HG03045 (cell line): ENCODE data around the gene SORT1.
"Not testable (repeated sequence)": the region's sequence is repeated elsewhere in the genome, so short reads cannot be mapped to it uniquely, and the experiment has no call there.

Experiments
- ATAC-seq: cut with Tn5 transposase; IDR thresholded peaks from one replicate; pipeline ENCODE4 v1.9.1; 2021; ENCODE audit warnings: mild to moderate bottlenecking, moderate library complexity; ENCODE audit not compliant: unreplicated experiment

Gene SORT1

DNA sequence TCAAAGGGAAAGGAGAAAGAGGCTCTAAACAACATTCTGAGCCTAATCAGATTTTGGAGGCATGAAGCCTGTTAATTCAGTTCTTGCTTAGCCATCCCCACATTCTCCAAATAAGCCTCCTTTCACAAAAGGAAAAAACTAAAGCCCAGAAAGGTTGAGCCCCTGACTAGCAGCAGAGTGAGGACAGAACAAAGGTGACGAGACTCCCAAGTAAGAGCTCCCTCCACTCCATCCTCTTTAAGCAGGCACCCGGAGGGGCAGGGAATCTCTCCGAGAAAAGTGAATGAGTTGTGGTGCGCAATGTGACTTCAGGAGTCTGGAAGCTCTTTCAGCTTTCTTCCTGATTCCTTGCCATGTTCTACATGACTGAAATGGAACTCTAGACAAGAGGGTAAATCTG, 47.5 kb downstream of the SORT1 start:
- ATAC-seq = no peak

DNA sequence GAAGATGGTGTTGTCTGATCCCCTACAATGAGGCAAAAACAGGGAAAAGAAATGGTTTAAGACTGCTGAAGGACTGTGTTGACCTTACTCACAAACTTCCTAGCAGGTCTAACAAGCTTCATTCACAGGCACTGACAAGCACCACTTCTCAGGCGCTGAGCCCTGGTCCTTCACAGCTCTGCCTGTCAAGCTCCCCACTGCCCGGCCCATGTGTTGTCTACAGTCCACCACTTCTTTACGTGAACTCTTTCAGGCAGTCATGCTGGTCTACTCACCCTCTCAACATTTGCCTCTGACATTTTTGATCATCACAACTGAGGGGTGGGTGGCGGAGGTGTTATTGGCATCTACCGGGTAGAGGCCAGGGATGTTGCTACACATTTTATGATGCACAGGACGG, 50.2 kb downstream of the SORT1 start:
- no peak for ATAC-seq

DNA sequence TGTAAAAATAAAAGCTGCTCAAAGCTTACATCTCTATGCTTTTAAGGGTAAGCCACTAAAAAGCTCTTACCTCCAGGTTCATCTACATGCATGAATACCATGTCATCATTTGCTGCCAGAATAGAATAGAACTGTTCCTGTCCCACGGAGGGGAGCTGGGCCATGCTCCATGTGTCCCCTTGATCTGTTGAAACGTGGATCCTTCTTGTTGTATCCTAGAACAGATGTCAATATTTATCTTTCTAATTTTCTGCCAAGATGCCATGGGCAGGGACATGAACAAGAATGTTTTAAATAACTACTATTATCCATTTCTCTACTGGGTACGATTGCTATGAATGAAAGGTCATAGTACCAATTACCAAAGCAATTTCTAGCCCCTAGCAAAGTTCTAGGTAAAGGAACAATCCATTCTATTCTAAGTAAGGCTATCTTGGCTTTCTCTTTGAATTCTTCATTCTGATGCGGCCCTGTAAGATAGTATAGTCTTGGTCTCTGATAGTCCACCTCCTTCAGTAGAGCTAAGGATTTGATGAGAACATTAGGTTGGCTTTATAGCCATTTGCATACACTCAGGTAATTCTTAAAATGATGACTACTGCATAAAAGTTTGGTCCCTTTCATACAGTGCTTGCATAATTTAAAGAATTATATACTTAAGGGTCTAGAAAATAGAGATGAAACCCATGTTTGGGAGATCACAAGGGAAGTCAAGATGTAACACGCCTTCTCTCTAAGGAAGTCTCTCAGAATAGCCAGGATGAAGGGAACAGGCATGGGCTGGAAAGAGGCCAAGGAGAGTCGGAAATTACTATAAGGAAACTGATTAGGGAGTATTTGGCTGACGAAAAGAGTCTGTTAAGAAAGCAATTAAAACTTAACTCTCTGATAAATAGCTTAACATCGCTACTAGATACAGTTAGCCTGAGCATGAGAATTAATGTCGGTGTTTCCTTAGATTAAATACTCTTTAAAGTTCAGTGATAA, 55.5 kb downstream of the SORT1 start:
- no peak for ATAC-seq

DNA sequence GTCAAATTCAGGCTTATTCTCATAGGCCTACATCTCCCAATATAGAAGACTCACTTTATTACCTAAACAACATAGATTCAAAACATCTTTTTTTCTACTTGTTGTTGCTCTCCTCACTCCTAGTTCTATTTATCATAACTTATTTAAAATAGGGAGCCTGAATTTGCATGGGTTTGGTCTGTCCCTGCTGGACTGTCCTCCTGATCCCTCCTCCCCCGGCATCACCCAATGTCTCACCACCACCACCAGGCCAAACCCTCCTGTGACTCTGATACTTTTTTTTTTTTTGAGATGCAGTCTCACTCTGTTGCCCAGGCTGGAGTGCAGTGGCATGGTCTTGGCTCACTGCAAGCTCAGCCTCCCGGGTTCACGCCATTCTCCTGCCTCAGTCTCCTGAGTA, 59.1 kb downstream of the SORT1 start:
- no peak for ATAC-seq

DNA sequence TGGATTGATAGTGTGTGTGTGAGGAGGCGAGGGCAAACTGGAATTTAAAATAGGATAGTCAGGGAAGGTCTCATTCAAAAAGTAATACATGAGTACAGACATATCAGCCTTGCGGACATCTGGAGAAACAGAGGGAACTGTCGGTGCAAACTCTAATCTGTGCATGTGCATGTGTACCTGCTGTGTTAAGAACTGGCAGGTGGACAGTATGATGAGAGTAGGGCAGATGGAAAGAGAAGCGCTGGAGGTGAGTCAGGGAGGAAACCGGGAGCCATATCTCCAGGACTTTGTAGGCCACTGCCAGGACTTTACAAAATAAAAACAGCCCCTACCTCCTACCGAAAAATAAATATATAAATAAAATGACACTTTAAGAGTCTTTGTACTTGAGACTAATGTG, 59.6 kb downstream of the SORT1 start:
- ATAC-seq = no peak

DNA sequence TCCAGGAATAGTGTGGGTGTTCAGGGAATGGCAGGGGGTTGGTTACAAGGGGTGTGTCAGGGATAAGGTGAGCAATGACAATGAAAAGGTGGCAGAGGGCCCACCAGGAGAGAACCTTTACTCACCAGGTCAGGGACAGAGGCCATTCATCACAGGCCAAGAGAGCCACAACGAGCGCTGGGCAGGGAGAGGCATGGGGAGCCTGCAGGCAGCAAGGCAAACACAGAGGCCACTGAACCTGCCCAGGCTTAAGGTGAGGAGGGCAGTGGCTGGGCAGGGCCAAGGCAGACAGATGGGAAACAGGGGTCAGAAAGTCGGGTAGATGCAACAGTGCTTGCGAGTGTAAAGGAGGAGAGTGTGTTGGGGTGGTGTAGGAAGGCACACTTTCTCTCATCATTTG, 62.6 kb downstream of the SORT1 start:
- ATAC-seq = no peak

DNA sequence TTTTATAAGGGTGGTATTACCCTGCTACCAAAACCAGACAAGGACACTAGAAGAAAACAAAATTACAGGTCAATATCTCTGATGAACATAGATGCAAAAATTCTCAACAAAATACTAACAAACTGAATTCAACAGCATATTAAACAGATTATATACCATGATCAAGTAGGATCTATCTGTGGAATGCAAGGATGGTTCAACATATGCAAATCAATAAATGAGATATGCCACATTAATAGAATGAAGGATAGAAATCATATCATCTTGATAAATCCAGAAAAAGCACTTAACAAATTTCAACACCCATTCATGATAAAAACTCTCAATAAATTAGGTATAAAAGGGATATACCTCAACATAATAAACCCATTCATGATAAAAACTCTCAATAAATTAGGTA, 66.6 kb downstream of the SORT1 start:
- no peak for ATAC-seq

DNA sequence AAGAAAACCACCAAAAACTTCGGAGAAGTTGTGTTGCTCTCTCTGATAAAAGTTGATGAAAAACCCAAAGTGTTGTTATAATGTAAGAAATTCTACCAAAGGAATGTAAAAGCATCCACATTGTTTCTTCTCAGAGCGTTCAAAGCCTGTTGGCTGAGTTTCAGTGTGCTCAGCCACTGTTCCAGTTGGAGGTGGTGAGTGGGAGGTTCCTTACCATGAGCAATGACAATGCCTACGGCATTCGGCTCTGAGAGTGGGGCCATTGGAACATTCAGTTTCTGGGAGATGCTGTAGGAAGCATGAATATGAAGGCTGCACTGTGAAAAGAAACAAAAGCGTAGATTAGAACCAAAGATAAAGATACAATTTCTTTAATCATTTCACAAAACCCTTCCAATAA, 70.4 kb downstream of the SORT1 start:
- no peak for ATAC-seq

DNA sequence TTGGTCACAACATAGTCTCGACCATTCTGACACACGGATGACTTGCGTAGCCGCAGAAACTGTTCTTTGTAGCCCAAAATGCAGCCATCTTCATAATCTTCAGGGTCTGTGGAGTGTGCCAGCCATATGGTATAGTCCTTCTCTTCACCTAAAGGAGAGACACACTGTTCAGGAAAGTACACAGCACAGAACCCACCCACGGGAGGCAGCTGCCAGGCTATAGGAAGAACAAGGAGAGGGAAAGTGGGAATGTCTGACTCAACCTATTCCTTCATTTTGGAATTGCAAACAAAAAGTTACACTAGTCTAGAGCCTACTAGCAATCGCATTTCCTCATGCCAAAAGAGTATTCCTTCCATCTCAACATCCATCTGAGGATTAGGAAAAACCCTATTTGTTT, 74.7 kb downstream of the SORT1 start:
- no peak for ATAC-seq

DNA sequence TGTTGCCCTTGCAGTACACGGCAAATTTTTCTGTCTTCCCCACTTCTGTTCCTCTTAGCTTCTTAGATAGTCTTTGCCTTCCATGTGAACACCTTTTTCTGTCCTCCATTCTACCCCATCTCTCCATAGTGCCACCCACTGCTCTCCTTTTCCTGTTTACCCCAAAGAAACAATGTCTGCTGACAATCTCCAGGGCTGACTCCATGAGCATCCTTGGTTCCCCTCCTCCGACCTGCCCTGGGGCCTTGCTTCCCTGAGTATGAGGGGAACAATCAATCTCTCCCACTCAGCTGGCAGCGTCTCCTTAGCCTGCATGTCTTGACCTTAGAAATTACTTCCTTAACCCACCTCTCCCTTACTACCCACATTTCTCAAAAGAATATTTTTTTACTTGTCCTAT, 78.6 kb downstream of the SORT1 start:
- ATAC-seq = no peak

DNA sequence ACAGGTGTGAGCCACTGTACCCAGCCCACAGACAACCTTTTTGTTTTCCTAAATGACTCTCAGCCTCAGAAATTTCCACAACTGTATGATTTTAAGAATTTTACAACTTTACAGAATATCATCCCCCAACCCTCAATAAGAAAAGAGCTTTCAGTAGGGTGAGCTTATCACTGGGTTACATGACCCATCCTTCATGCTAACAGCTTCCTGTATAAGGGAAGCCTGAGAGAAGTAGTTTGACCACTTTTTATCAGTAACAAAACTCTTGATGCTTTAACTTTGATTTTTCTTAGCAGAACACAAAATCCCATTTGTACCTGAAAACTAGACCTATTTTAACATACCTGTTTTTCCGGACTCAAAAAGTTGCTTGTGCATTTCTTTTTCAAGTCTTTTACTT, 81.2 kb downstream of the SORT1 start:
- no peak for ATAC-seq

DNA sequence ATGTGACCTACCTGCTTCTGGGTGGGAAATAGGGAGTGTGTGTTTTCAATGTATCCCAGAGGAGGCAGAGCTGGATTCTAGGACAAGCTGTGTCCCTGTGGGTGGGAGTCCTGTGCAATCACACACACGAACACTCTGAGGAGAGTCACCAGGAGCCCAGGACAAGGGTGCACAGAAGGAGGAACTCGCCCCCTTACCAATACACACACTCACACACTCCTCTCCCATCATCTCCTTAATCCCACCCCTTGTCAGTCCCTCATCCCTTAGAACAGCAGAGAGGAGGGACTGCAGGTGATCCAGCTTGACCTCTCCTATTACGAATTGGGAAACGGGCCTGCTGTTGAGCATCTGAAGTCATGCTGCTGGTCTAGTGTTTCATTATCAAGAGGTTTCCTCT, 82.4 kb downstream of the SORT1 start:
- ATAC-seq = no peak

DNA sequence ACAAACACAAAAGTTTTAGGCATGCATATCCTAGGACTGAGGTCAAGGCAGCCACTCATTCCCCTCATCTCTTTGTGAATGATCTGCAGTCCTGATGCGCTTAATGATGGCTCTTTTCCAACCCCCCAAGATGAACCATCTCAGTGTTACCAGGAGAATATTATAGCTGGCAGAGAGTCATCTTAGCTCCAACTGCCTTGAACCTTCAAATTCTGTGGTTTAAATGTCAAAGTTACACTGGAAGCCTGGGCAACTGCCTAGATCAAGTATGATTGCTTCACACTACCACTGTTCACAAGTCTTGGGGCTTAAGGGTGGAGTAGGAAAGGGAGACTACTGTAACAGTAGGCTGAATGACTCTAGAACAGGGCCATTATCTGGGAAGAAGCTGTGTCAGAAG, 82.9 kb downstream of the SORT1 start:
- no peak for ATAC-seq

DNA sequence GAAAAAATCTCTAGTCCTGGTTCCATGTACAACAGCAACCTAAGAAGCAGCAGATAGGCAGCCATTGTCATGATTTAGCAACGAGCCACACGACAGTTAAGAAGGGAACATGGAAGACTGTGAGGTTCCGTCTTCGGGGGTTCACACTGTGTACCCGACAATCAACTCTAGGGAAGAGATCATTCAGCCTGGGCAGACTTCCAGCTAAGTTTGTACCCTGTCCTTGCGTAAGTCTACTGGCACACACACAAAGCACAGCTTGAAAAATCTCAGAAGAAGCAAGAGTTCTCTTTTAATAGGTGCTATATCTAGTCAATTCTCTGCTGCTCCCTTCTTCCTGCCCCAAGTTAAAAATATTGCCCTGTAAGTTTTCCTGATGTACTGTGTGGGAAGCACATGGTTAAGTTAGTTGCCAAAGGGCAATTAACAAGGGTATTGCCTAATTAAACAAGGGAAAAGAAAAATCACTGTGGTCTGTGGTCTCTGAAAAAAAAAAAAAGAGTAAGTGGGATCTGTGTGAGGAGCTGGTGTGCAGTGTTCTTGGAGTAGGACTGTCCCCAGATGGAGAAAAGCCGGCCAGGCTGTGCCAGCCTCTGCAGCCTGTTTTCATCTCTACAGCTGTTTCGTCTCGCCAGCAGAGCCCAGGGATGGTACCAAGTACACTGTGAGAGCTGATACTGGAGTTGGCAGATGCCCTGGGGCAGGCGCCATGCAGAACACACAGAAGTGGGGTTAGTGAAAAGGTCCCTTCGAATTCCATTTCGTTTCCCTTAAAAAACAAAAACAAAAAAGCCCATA, 84.5 kb downstream of the SORT1 start:
- no peak for ATAC-seq

DNA sequence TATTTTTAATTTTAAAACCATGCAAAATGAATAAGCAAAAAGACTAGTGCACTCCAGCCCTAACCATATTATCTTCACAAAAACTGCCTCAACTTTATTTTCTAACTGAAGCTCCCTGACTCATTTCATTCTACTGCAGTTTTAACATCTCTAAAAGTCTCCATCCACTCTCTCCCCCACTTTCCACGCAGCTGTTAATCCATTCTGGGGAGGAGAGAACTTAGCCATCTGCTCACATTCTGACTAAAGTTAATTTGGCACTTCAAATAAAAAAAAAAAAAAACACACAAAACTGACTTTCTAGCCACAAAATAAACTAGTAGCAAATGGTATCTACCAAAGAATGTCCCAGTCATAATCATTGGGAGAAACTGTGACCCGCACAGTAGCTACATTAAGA, 85.5 kb downstream of the SORT1 start:
- no peak for ATAC-seq

DNA sequence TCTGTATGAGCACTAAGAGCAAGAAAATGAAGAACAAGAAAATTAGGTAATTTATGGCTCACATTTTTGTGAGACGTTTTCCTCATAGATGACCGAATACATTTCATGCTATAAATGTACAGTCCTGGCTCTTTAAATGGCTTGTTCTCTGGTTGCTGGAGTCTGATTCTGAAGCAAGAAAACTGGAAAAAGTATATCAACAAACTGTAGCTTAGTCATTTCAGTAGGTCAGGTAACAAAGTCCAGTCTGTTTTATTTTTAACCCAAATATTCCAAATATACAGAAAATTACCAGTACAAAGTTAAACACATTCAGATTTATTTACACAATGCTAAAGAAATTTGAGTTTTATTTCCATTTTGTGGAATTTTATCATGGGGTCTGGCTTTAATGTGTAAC, 88.4 kb downstream of the SORT1 start:
- ATAC-seq = no peak

DNA sequence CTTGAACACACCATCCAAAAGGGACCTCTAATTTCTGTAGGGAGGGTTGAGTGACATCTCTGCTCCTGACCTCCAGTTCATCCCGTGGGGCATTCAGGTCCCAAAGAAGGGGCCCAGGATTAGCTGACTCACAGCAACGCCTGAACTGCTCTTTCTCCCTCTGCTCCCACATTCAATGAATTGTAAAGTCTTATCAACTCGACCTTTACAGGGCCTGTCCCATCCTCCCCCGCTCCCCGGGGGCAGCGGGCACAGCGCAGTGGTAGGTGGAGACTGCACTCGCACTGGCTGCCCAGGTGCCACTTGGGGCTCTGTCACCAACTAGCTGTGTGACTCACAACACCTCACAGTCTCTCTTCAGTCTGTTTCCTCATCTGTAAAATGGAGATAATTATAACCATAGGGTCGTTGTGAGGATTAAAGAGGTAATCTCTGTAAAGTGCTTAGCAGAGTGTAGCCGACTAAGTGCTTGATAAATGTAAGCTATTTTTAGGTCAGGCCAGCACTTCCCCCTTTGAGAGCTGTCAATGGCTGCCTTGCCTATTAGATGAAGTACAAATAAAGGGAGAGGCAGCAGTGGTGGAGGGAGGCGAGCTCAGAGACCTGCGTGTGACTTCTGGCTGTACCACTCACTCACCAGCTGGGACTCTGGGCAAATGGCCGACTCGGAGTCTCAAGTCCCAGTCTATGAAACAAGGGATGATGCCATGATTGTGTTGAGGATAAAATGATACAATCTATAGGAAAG, 90.3 kb downstream of the SORT1 start:
- ATAC-seq = no peak

DNA sequence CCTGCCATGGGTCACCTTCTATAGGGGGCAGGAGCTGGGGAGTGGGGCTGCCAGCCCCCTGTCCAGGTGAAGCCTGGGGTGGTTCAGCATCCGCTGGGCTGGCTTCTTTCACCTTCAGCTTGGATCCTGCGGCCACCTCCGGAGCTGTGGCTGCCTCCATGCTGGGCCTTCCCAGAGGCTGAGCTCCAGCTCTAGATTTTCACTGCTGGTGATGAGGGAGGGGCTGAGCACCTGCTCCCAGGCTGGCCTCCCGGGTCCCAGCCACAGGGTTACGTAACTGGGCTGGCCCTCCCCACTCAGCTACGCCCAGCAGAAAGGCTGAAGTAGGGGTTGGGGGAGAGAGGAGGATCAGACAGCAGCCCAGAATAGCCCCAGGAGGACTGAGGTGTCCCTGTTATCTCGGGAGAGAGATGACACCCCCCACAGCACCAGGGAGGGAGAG, 90.9 kb downstream of the SORT1 start, which contains the start of gene MYBPHL:
Gene MYBPHL (minus strand): TSS at position 180 of the 442 bp plus-strand sequence. CDS start 20 bp downstream, at position 160.
- ATAC-seq = no peak

DNA sequence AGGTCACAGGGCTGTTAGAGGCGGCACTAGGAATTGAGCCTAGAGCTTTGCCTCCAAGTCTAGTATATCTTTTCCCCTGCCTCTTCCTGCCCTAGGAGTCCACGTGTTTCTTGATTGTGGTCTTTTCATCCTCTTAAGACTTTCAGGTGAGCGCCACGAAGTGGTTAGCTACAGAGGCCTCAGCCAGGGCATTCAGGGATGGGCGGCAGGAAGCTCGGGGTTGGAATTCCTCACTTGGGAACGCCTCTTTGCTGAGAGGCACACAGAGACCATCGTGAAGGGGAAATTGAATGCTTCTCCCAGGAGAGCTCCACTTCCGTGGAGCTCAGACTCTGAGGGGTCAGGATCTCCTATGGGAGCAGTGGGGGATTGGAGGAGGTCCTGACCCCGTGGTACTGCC, 91.7 kb downstream of the SORT1 start:
- not testable (repeated sequence) for ATAC-seq

DNA sequence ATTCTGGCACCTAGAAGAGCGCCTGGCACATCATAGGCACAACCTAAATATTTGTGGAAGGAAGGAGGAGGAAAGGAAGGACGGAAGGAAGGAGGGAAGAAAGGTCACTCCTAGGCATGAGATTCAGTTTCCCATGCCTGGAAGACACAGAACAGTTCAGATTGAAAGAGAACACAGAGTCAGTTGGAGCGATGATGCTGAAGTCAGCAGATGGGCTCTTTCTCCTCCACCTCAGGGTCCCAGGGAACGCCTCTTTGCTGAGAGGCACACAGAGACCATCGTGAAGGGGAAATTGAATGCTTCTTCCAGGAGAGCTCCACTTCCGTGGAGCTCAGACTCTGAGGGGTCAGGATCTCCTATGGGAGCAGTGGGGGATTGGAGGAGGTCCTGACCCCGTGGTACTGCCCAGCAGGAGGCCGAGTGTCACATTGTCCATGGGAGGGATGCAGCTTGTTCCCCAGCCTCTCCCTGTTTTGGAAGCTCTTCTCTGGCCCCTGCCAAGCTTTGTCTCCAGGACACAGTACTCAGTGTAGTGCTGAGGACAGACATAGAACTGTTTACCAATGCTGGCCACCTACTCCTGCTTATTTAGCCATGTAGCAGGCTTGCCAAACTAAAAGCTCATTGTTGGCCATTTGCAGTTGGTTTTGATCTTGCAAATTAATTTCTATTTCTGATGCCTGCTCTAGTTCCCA, 93.3 kb downstream of the SORT1 start:
- no peak for ATAC-seq

DNA sequence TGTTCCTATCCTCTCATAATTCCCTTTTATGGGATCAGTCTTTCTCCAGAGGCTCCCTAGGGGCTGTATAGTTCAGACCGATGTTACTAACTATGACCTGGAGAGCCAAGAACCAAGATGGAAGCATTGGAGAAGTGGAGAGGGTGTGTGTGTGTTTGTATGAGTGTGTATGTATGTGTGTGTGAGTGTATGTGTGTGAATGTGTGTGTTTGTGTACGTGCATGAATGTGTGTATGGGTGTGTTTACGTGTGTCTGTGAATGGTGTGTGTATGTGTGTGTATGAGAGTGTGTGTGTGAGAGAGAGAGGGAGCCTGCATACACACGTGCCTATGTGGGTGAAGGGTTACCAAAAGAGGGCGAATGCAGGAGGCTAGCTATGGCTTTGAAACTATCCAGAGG, 95.8 kb downstream of the SORT1 start:
- no peak for ATAC-seq
